Measurements from ENCODE around the gene PTP4A1. TPM values are rescaled to one million over a fixed set of nuclear protein-coding genes. Genes with fewer than 3 reads are reported as not detected.
"Not testable (repeated sequence)": the region's sequence is repeated elsewhere in the genome, so short reads cannot be mapped to it uniquely, and the experiment has no call there.

Gene PTP4A1
- 10 to 100 TPM; 22.6 to 30.3 TPM for total RNA-seq
- 10 to 100 TPM; 41.6 to 96.3 TPM for polyA plus RNA-seq

DNA sequence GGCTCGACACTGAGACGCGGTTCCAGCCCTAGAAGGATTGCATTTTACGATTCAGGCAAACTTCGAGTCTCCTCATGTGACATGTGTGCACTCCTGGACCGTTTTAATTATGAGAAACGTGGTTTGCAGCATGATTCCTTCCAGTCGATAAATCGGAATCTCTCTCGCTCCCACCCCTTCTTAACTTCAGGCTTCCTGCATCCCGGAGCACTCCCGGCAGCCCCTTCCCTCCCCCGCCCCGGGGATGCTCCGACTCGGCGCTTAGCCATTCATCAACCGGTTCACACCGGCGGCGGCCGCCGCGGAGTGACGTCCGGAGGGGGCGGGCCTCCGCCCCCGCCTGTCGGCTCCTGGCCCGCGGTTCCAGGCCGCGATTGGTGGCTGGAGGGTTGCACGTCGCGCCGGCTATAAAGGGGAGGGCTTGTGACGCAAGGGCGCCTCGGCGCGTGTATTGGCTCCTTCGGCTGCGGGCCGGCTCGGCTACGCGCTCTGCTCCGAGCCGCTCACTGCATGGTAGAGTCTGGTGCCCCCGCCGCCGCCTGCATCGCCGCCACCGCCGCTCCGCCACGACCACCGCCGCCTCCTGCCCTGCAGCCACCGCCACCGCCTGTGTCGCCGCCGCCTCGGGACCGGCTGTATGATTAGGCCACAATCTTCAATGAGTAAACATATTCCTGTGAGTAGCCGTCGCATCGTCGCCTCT is at the start of gene PTP4A1, which contains the start of gene LOC128125822:
Gene PTP4A1 (plus strand): TSS at position 437 of the 703 bp plus-strand sequence. CDS start 4,401 bp downstream, outside the sequence.
Gene LOC128125822 (plus strand): TSS at position 437 of the 703 bp plus-strand sequence.
- DNase-seq = peak; percentile 95 to 97 (median 97)
- Histone ChIP-seq H3K4me1 (ENCODE audit: insufficient read depth, low read length) (peaks cover 27% of the 10 kb centered on the region), H3K36me3 (ENCODE audit: insufficient read depth, low read length) (no peaks in the 10 kb centered on the region), H3K9me3 (ENCODE audit: control insufficient read depth in 1 of 2, low read length in 2 of 2) (no peaks in the 10 kb centered on the region), H3K27me3 (ENCODE audit: insufficient read depth, low read length) (no peaks in the 10 kb centered on the region), H3K27ac (ENCODE audit: low read depth, low read length) (peak within 1 kb of the TSS; percentile 92), H3K4me3 (ENCODE audit: low read length in 2 of 2) (peak within 1 kb of the TSS; percentile 52 to 71)
- Mint-ChIP-seq H3K27ac (peak within 1 kb of the TSS; percentile 95 to 99 (median 97)), H3K27me3 (peaks cover 0 to 1% of the 10 kb centered on the region in 2 donors), H3K4me3 (peak within 1 kb of the TSS; percentile 89 to 98 (median 96)), H3K36me3 (peaks cover 11 to 31% of the 10 kb centered on the region in 2 donors), H3K9me3 (no peaks in the 10 kb centered on the region), H3K4me1 (peaks cover 21 to 49% (median 28%) of the 10 kb centered on the region in 4 donors)
- ChIA-PET CTCF (ENCODE audit: partially characterized antibody) (no interaction called here), POLR2A (ENCODE audit: partially characterized antibody) (interaction anchor here (1.3 to 2.9 kb wide), 2 partner anchors 63 to 64 kb away, joined by 9 to 62 read pairs; partner anchors contain the start of gene PHF3)
- intact Hi-C loops (cut with micrococcal nuclease) = loop anchor here (1.0 kb wide), 1 partner anchor 63 kb away; the partner anchor contains the start of gene PHF3

DNA sequence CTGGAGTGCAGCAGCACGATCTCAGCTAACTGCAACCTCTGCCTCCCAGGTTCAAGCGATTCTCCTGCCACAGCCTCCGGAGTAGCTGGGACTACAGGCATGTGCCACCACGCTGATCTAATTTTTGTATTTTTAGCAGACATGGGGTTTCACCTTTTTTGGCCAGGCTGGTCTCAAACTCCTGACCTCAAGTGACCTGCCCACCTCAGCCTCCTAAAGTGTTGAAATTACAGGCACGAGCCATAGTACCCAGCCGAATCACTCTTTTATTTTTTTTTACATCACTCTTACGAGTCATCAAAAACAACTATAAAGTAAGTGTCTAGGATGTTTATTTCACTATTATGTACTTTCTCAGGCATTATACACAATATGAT is 49.4 kb upstream of the PTP4A1 start:
- H3K36me3 ChIP-seq (ENCODE audit: insufficient read depth, low read length); H3K27ac ChIP-seq (ENCODE audit: low read depth, low read length); H3K27me3 ChIP-seq (ENCODE audit: insufficient read depth, low read length); CTCF ChIA-PET (ENCODE audit: partially characterized antibody); H3K4me1 Mint-ChIP-seq; DNase-seq; H3K4me3 ChIP-seq (ENCODE audit: low read length in 2 of 2); POLR2A ChIA-PET (ENCODE audit: partially characterized antibody); H3K9me3 ChIP-seq (ENCODE audit: control insufficient read depth in 1 of 2, low read length in 2 of 2); intact Hi-C loops (cut with micrococcal nuclease); H3K4me3 Mint-ChIP-seq; H3K27me3 Mint-ChIP-seq; H3K4me1 ChIP-seq (ENCODE audit: insufficient read depth, low read length); H3K36me3 Mint-ChIP-seq; H3K9me3 Mint-ChIP-seq: not testable (repeated sequence)
- peak overlapping the region in 1 of 7 donors; percentile 6 for H3K27ac Mint-ChIP-seq

DNA sequence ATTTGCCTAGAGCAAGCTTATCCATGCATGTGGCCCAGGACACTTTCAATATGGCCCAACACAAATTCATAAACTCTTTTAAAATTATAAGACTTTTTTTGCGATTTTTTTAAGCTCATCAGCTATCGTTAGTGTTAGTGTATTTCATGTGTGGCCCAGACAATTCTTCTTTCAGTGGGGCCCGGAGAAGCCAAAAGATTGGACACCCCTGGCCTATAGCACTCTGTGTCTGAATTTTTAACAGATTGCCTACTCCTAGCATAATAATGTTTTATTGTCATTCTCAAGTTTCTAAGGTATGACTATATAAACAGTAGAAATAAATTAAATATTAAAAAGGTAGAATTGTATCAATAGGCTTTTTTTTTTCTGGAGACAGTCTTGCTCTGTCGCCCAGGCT is 48.6 kb upstream of the PTP4A1 start:
- no peaks in the 10 kb centered on the region for H3K27me3 ChIP-seq (ENCODE audit: insufficient read depth, low read length)
- ChIA-PET POLR2A (ENCODE audit: partially characterized antibody) (no interaction called here), CTCF (ENCODE audit: partially characterized antibody) (no interaction called here)
- H3K36me3 ChIP-seq (ENCODE audit: insufficient read depth, low read length) = no peaks in the 10 kb centered on the region
- no peak for DNase-seq
- Mint-ChIP-seq H3K9me3 (peaks cover 0 to 3% (median 0%) of the 10 kb centered on the region in 8 donors), H3K4me3 (no peak overlapping the region), H3K4me1 (peaks cover 0 to 8% (median 3%) of the 10 kb centered on the region in 4 donors), H3K36me3 (no peaks in the 10 kb centered on the region), H3K27ac (no peak overlapping the region), H3K27me3 (peaks cover 3 to 4% of the 10 kb centered on the region in 2 donors)
- H3K4me3 ChIP-seq (ENCODE audit: low read length in 2 of 2) = no peak overlapping the region
- H3K9me3 ChIP-seq (ENCODE audit: control insufficient read depth in 1 of 2, low read length in 2 of 2) = no peaks in the 10 kb centered on the region
- H3K27ac ChIP-seq (ENCODE audit: low read depth, low read length) = no peak overlapping the region
- H3K4me1 ChIP-seq (ENCODE audit: insufficient read depth, low read length) = no peaks in the 10 kb centered on the region
- intact Hi-C loops (cut with micrococcal nuclease) = no loop called here

DNA sequence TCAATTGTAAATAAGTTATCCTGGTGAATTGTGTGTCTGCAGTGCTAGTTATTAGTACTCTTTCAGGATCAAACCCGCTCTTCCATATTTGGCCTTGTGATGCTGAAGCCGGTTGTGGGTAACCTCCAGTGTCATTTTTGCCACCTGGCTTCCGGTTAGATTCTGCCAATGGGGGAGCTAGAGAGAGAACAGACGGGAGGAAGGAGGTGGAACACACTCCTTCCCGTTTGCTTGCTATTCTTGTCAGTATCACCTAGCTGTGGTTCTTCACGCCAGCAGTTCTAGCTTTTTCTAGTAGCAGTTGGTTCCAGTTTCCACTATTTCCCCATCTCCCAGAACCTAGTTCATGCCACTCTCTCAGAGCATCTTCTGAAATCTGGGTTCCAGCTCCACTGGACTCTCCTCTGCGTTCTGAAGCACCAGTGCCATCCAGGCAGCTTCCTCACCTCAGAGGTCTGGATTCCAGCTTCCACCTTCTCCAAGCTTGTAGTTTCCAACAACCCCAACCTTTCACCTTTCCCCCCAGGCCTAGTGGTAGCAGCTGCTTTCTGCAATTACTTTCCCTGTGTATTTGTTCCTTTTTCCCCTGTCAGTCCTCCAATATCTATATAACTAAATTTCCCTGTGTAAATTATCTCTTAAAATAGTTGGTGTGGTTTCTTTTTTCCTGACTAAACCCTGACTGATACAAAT is 46.9 kb upstream of the PTP4A1 start:
- H3K9me3 ChIP-seq (ENCODE audit: control insufficient read depth in 1 of 2, low read length in 2 of 2) = no peaks in the 10 kb centered on the region
- peaks cover 0 to 3% (median 0%) of the 10 kb centered on the region in 8 donors for H3K9me3 Mint-ChIP-seq
- H3K36me3 ChIP-seq (ENCODE audit: insufficient read depth, low read length) = no peaks in the 10 kb centered on the region
- H3K27ac Mint-ChIP-seq = peak overlapping the region in 2 of 7 donors; percentile 7 to 47
- peaks cover 0 to 3% of the 10 kb centered on the region in 2 donors for H3K27me3 Mint-ChIP-seq
- H3K36me3 Mint-ChIP-seq = no peaks in the 10 kb centered on the region
- peaks cover 12% of the 10 kb centered on the region for H3K4me1 ChIP-seq (ENCODE audit: insufficient read depth, low read length)
- no peaks in the 10 kb centered on the region for H3K27me3 ChIP-seq (ENCODE audit: insufficient read depth, low read length)
- intact Hi-C loops (cut with micrococcal nuclease) = no loop called here
- peak; percentile 4 to 40 (median 14) for DNase-seq
- CTCF ChIA-PET (ENCODE audit: partially characterized antibody) = no interaction called here
- H3K27ac ChIP-seq (ENCODE audit: low read depth, low read length) = no peak overlapping the region
- POLR2A ChIA-PET (ENCODE audit: partially characterized antibody) = no interaction called here
- H3K4me3 ChIP-seq (ENCODE audit: low read length in 2 of 2) = no peak overlapping the region
- H3K4me3 Mint-ChIP-seq = no peak overlapping the region
- peaks cover 9 to 21% (median 11%) of the 10 kb centered on the region in 4 donors for H3K4me1 Mint-ChIP-seq

DNA sequence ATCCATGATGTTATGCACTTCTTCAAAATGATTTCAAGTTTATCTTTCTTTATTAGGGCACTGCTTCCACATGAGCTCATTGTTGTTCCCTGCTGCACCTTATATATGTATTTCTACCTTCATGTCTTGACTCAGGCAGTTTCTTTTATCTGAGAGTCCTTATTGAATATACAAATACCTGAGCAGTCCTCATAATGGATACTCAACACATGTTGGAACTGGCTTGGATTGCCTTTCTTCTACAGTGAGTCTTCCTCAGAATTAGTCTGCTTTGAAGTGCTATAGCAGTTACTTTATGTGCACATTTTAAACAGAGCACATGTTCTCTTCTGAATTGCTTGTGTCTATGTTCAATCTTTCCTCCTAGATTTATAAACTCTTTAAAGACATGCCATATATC is 45.3 kb upstream of the PTP4A1 start:
- H3K27me3 Mint-ChIP-seq = no peaks in the 10 kb centered on the region
- Histone ChIP-seq H3K4me3 (ENCODE audit: low read length in 2 of 2) (no peak overlapping the region), H3K4me1 (ENCODE audit: insufficient read depth, low read length) (peaks cover 12% of the 10 kb centered on the region), H3K9me3 (ENCODE audit: control insufficient read depth in 1 of 2, low read length in 2 of 2) (no peaks in the 10 kb centered on the region), H3K36me3 (ENCODE audit: insufficient read depth, low read length) (no peaks in the 10 kb centered on the region), H3K27ac (ENCODE audit: low read depth, low read length) (no peak overlapping the region), H3K27me3 (ENCODE audit: insufficient read depth, low read length) (no peaks in the 10 kb centered on the region)
- DNase-seq = no peak
- H3K27ac Mint-ChIP-seq = no peak overlapping the region
- ChIA-PET CTCF (ENCODE audit: partially characterized antibody) (no interaction called here), POLR2A (ENCODE audit: partially characterized antibody) (no interaction called here)
- H3K4me1 Mint-ChIP-seq = peaks cover 9 to 21% (median 11%) of the 10 kb centered on the region in 4 donors
- no peaks in the 10 kb centered on the region for H3K36me3 Mint-ChIP-seq
- peaks cover 0 to 3% (median 0%) of the 10 kb centered on the region in 8 donors for H3K9me3 Mint-ChIP-seq
- H3K4me3 Mint-ChIP-seq = no peak overlapping the region
- intact Hi-C loops (cut with micrococcal nuclease) = no loop called here

DNA sequence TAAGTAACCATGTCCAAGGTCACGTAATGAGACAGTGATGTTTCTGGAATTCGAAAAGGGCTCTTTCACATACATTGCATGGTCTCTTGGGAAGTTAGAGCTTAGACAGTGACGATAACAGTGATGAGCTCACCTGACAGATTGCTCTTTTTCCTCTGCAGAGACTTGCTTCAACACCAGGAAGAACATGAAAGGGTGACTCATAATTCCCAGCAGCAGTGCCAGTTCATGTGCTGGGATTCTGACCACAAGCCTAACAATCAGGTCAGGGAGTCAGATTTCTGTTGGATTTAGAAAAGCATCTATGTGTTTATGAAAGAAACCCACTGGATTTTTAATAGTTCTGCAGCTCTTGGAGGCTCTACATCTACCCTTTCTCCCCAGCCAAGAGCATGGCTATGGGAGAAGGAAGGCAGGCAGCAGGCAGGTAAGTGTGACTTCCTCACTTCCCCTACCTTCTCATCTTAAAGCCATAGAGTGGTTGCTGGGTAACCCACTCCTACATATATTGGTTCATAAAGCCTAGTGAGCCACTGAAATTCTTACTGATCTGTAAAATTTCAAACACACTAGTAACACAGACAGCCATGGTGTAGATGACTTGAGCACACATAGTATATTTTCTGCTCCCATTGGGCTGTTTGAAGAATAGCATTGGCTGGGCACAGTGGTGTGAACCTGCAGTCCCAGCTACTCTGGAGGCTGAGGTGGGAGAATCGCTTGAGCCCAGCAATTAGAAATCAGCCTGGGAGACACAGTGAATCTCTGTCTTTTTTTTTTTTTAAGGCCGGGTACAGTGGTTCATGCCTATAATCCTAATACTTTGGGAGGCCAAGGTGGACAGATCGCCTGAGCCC is 44.4 kb upstream of the PTP4A1 start:
- Mint-ChIP-seq H3K27me3 (no peaks in the 10 kb centered on the region), H3K27ac (peak overlapping the region in 1 of 7 donors; percentile 9), H3K9me3 (peaks cover 0 to 3% (median 0%) of the 10 kb centered on the region in 8 donors), H3K36me3 (no peaks in the 10 kb centered on the region), H3K4me3 (no peak overlapping the region), H3K4me1 (peaks cover 9 to 21% (median 11%) of the 10 kb centered on the region in 4 donors)
- Histone ChIP-seq H3K36me3 (ENCODE audit: insufficient read depth, low read length) (no peaks in the 10 kb centered on the region), H3K4me1 (ENCODE audit: insufficient read depth, low read length) (peaks cover 12% of the 10 kb centered on the region), H3K4me3 (ENCODE audit: low read length in 2 of 2) (no peak overlapping the region), H3K9me3 (ENCODE audit: control insufficient read depth in 1 of 2, low read length in 2 of 2) (no peaks in the 10 kb centered on the region), H3K27me3 (ENCODE audit: insufficient read depth, low read length) (no peaks in the 10 kb centered on the region), H3K27ac (ENCODE audit: low read depth, low read length) (no peak overlapping the region)
- CTCF ChIA-PET (ENCODE audit: partially characterized antibody) = no interaction called here
- POLR2A ChIA-PET (ENCODE audit: partially characterized antibody) = no interaction called here
- intact Hi-C loops (cut with micrococcal nuclease) = no loop called here
- no peak for DNase-seq
